ENCODE results near the gene NCOR2. TPM values are rescaled to one million over a fixed set of nuclear protein-coding genes. Genes with fewer than 3 reads are reported as not detected.

The NCOR2 gene
- total and polyA plus RNA-seq, 2 of the 4 experiments (the other 2 are of a cell fraction), result 12.9 to 40.8 TPM

DNA sequence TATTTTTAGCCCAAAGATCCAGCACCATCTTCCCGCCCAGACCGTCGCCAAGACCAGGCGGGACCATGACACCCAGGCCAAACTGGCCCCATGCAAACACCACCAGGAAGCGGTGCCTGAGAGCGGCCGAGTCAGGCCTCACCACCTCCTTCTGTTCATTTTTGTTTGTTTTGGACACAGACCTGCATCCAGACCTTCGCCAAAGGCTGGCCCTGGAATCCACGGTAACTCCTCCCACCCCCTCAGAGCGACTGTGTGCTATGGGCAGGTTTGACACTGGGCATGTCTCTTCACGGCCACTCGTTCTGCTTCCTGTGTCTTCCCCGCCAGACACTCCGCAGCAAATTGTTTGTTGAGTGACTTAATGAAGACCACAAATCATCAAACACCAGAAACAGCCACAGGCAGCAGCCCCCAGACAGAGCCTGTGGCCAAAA is 47.1 kb downstream of the NCOR2 start:
- Histone ChIP-seq H2BK15ac (ENCODE audit: low read depth, low read length) (no peak overlapping the region), H3K9me3 (ENCODE audit: control insufficient read depth, insufficient read depth, low read length) (no peaks in the 10 kb centered on the region), H2BK20ac (ENCODE audit: low read depth, low read length) (no peak overlapping the region), H3K4me2 (ENCODE audit: low read depth, low read length) (no peak overlapping the region), H3K79me1 (ENCODE audit: low read depth in 1 of 2, low read length in 2 of 2) (peaks cover 30 to 88% of the 10 kb centered on the region in 2 experiments), H4K20me1 (ENCODE audit: insufficient read depth, low read length) (peaks cover 97% of the 10 kb centered on the region), H2AK9ac (replicated peaks; ENCODE audit: low read depth, low read length, poor library complexity) (no peak overlapping the region), H3K4ac (ENCODE audit: low read depth, low read length) (no peak overlapping the region), H4K91ac (ENCODE audit: insufficient read depth, low read depth, low read length) (no peak overlapping the region), H3K4me3 (ENCODE audit: insufficient read depth, low read depth, low read length) (no peak overlapping the region), H3K14ac (replicated peaks; ENCODE audit: low read depth, low read length) (no peak overlapping the region), H4K8ac (ENCODE audit: low read depth in 2 of 2, low read length in 2 of 2) (no peak overlapping the region), H3K23ac (ENCODE audit: low read depth, low read length) (no peak overlapping the region), H4K5ac (ENCODE audit: low read depth, low read length) (no peak overlapping the region), H3K9me1 (ENCODE audit: insufficient read depth, low read length) (peaks cover 37% of the 10 kb centered on the region), H3K27me3 (ENCODE audit: control insufficient read depth, insufficient read depth, low read length) (no peaks in the 10 kb centered on the region), H3K18ac (ENCODE audit: low read depth, low read length) (no peak overlapping the region), H3K27ac (ENCODE audit: insufficient read depth, low read length) (no peak overlapping the region), H2BK120ac (ENCODE audit: low read depth, low read length) (no peak overlapping the region), H3K56ac (ENCODE audit: extremely low read depth, insufficient read depth, low read length) (no peak overlapping the region), H3K36me3 (ENCODE audit: control insufficient read depth, insufficient read depth, low read length) (peaks cover 2% of the 10 kb centered on the region; the same call in 1 of the 2 replicates), H2AK5ac (ENCODE audit: low read depth, low read length) (no peak overlapping the region), H3K4me1 (ENCODE audit: control insufficient read depth, insufficient read depth, low read length) (peaks cover 40% of the 10 kb centered on the region), H2BK5ac (ENCODE audit: low read depth, low read length, poor library complexity, severe bottlenecking) (no peak overlapping the region), H3K9ac (ENCODE audit: low read depth, low read length) (no peak overlapping the region), H2AFZ (replicated peaks; ENCODE audit: low read length, poor library complexity) (no peak overlapping the region)
- peak; percentile 29 for DNase-seq
- dilution Hi-C loops (cut with HindIII; ENCODE audit: low sequenced_read_pairs, unreplicated experiment), result no loop called here
- in situ Hi-C loops (cut with MboI; ENCODE audit: low sequenced_read_pairs), result no loop called here
- ATAC-seq (ENCODE audit: low read depth), result no peak
- TF ChIP-seq CHD1 (IDR thresholded peaks at IDR 0.05; ENCODE audit: low read depth, low read length), result no peak
- TF ChIP-seq, protein P1, sequence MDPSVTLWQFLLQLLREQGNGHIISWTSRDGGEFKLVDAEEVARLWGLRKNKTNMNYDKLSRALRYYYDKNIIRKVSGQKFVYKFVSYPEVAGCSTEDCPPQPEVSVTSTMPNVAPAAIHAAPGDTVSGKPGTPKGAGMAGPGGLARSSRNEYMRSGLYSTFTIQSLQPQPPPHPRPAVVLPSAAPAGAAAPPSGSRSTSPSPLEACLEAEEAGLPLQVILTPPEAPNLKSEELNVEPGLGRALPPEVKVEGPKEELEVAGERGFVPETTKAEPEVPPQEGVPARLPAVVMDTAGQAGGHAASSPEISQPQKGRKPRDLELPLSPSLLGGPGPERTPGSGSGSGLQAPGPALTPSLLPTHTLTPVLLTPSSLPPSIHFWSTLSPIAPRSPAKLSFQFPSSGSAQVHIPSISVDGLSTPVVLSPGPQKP (IDR thresholded peaks at IDR 0.05; ENCODE audit: borderline replicate concordance, low read depth, low read length), result no peak
- no peak for TF ChIP-seq MXI1 (IDR thresholded peaks at IDR 0.05; ENCODE audit: borderline replicate concordance, low read depth, low read length)
- TF ChIP-seq, protein P2, sequence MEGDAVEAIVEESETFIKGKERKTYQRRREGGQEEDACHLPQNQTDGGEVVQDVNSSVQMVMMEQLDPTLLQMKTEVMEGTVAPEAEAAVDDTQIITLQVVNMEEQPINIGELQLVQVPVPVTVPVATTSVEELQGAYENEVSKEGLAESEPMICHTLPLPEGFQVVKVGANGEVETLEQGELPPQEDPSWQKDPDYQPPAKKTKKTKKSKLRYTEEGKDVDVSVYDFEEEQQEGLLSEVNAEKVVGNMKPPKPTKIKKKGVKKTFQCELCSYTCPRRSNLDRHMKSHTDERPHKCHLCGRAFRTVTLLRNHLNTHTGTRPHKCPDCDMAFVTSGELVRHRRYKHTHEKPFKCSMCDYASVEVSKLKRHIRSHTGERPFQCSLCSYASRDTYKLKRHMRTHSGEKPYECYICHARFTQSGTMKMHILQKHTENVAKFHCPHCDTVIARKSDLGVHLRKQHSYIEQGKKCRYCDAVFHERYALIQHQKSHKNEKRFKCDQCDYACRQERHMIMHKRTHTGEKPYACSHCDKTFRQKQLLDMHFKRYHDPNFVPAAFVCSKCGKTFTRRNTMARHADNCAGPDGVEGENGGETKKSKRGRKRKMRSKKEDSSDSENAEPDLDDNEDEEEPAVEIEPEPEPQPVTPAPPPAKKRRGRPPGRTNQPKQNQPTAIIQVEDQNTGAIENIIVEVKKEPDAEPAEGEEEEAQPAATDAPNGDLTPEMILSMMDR (conservative IDR thresholded peaks at IDR 0.05; ENCODE audit: low read depth, low read length), result no peak
- TF ChIP-seq SMC3 (IDR thresholded peaks at IDR 0.05; ENCODE audit: low read depth, low read length), result no peak
- no peak for TF ChIP-seq RCOR1 (IDR thresholded peaks at IDR 0.05; ENCODE audit: insufficient replicate concordance, low read length)
- no peak for TF ChIP-seq FOS (IDR thresholded peaks at IDR 0.05; ENCODE audit: low read depth, low read length)
- TF ChIP-seq NFE2L2 (IDR thresholded peaks at IDR 0.05; ENCODE audit: low read depth, low read length), result no peak
- TF ChIP-seq, protein P3, sequence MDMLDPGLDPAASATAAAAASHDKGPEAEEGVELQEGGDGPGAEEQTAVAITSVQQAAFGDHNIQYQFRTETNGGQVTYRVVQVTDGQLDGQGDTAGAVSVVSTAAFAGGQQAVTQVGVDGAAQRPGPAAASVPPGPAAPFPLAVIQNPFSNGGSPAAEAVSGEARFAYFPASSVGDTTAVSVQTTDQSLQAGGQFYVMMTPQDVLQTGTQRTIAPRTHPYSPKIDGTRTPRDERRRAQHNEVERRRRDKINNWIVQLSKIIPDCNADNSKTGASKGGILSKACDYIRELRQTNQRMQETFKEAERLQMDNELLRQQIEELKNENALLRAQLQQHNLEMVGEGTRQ (IDR thresholded peaks at IDR 0.05; ENCODE audit: low read depth, low read length), result no peak
- TF ChIP-seq RAD21 (IDR thresholded peaks at IDR 0.05; ENCODE audit: low read length), result no peak
- TF ChIP-seq MAZ (IDR thresholded peaks at IDR 0.05; ENCODE audit: borderline replicate concordance, low read depth, low read length), result no peak
- no peak for TF ChIP-seq BHLHE40 (IDR thresholded peaks at IDR 0.05; ENCODE audit: low read depth, low read length)
- POLR2A ChIA-PET (ENCODE audit: unreplicated experiment), result no interaction called here
- BruUV-seq (replicated peaks), result no TSS peak
- 87% methylated on average over 3 of the region's 14 CpGs; no CpG with 5 or more reads in 1 of the 2 experiments for WGBS, 2 experiments (ENCODE audit: extremely low coverage in 2 of 2, insufficient read length in 1 of 2)
- CTCF ChIA-PET, result interaction anchor here (0.9 kb wide), 1 partner anchor 189 kb away, joined by 4 read pairs; no protein-coding TSS in a partner anchor
- intact Hi-C loops (cut with micrococcal nuclease), result no loop called here

Measured in IMR-90 (cell line).